GM18907 (cell line): ENCODE results near the gene ACACA.
"Not testable (repeated sequence)": the region's sequence is repeated elsewhere in the genome, so short reads cannot be mapped to it uniquely, and the experiment has no call there.

Source experiments
- ATAC-seq: cut with Tn5 transposase; IDR thresholded peaks from one replicate; pipeline ENCODE4 v1.9.1; 2021; ENCODE audit warnings: mild to moderate bottlenecking, moderate library complexity; ENCODE audit not compliant: unreplicated experiment

Gene ACACA

DNA sequence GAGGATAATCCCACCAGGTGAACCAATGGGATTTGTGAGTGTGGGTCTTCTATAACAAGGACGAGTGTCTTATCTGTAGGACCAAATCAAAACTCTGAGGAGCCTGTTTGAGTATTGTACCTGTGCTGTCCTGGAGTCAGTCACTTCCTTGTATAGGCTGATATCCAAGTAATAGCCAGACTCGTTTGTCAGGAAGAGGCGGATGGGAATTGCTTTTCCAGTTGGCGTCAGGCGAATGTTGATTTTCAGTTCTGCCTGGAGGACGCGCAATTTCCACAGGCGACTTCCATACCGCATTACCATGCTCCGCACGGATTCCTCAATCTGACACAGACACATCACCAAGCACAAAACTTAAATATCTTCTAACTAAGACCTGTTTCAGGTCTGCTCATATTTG is 218.5 kb downstream of the ACACA start:
- no peak for ATAC-seq

DNA sequence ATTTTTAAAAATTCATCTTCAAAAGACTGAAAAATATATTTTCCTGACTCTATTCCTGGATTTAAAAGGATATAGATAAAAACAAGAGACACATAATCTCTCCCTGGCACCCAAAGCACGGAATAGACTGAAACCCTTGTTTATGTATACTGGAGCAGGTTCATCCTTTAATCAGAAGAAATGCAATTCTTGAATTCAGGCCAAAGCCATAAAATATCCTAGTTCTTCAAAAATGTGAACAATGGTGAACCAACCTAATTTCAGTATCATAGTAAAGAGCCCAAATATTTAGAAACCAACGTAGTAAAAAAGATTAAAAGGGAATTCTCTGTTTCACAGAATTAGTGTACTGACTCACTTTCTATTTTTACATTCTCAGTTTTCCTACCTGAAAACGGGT is 219.4 kb downstream of the ACACA start:
- ATAC-seq = no peak

DNA sequence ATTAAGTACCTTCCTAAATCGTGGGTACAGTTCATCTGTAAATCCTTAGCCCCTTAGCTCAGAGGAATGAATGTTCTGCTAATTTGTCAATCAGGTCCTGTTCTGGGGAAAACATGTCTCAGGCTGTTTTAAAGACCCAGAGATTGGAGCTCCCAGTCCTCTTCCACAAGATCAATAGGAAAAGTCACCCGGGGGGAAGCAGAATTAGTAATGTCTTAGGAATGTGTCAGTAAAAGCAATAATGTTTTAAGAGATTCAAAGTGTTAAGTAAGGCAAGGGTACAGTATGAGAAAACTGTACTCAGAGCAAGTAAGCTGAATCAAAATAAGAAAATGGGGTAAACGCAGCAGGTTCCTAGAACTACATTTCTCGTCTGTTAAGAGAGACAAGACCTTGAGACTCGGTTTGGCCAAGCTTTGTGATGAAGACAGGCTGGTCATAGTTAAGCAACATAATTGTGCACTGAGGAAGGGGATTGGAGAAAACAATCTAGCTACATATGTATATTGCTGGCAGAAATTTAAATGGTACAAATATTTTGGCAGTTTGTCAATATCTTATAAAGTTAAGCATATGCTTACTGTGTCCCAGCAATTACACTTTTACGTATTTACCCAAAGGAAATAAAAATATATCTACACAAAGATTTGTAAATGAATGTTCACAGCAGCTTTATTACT is 223.7 kb downstream of the ACACA start:
- ATAC-seq = no peak

DNA sequence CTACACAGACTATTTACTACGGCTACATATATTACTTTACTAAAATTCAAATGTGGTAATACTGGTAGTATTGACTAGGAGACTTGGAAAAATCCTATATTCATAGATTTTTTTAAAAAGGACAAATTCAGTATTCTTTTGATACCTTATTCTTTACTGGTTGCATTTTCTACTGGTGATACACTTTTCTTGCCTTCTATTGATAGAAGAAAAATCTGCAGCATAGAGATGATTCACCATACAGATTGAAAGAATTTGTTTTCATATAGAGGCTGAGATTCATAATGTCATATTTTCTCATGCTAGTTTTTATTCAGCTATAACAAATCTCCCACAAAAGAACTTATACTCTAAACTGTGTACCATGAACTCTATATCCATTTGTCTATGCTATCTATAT is 226.3 kb downstream of the ACACA start:
- ATAC-seq = no peak

DNA sequence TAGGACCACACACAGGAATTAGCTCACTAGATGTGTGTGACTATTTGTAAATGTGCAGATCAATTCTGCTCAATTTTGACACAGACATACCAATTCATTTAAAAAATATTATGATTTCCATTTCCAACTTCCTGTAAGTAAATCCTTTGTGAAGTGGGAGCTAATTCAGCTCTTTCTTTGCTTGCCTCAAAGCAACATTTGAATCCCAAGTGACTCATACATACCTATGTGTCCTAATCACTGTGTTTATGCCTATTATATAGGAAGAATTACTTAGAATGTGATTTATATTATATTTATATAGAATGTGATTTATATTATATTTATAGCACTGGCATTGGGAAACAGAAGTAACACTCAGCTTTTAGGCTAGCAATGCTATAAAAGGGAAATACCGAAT is 226.7 kb downstream of the ACACA start:
- no peak for ATAC-seq

DNA sequence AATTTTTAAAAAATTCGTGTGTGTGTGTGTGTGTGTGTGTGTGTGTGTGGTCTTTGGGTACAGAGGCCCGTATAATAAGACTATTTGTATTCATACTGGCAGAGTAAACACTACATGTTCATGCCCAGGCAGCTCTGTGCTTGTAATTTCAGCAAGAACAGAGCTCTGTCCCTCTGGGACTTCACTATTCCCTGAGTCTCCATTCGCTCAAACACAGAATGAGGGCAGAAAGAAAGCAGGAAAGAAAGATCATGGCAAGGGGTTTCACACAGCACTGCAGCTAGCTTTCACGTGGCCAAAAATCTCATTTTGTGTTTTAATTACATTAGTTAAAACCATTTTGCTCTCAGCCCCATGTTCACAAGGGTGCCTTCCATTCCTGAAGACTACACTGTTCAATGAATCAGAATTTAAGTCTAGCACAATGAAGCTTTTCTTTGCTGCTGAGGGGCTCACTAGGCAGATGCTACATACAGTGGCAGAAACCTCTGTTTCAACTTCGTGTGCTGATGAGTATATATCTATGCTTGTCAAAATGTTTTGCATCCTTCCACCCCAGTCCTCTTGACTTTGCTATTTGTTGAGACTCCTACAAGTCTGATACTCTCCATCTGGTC is 229.3 kb downstream of the ACACA start:
- no peak for ATAC-seq

DNA sequence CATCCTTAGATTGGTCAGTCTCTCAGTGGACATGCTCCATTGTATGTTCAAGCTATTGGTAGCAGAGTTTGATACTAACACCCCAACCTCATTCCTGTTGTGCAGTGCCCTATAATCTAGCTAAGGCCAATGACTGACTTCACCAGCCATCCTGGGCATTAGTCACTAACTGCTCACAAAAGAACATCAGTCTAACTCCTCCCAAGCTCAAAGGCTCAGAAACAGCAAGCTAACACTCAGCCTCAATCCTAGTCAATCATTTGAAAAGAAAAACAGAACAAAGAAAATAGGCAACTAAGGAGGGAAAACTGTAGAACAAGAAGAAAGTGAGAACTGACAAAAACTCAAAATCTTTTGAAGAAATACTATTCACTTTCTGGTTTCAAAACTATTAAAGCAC is 229.9 kb downstream of the ACACA start:
- no peak for ATAC-seq

DNA sequence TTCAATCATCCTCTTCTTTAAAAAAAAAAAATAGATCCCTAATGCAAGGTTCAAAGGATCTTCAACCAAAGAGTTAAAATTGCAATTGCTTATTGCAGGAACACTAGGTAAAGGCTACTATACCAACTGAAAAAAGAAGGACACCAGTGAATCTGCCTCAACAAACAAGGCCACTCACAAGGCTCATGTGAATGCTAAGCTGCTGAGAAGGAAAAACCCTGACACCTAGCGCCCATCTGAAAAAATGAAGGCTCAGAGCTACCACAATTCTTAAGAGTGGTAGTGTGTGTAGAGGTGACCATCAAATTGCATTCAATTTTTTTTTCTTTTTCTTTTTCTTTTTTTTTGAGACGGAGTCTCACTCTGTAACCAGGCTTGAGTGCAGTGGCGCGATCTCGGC is 232.4 kb downstream of the ACACA start:
- no peak for ATAC-seq

DNA sequence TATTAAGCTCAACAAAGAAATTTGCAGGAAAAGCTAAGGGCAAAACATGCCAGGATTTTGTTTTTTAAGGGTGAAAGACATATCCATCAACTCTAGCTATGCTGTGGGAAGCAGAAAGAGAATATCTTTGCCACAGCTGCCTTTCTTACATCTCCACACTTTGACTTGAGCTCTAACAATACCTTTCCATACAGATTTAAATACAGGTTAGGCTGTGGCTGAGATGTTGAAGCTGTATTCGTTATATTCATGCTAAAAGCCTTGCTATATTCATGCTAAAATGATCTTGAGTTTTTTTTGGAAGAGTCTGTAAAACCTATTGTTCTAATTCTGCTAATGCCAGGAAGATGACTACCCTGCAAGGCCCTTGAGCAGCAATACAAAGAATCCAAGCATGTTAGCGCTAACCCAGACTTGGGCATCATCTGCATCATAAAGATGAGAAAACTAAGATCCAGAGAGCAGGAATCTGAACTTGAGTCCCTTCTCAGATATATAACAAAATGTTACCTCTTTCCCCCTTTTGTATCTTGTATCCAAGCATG is 235.7 kb downstream of the ACACA start:
- no peak for ATAC-seq

DNA sequence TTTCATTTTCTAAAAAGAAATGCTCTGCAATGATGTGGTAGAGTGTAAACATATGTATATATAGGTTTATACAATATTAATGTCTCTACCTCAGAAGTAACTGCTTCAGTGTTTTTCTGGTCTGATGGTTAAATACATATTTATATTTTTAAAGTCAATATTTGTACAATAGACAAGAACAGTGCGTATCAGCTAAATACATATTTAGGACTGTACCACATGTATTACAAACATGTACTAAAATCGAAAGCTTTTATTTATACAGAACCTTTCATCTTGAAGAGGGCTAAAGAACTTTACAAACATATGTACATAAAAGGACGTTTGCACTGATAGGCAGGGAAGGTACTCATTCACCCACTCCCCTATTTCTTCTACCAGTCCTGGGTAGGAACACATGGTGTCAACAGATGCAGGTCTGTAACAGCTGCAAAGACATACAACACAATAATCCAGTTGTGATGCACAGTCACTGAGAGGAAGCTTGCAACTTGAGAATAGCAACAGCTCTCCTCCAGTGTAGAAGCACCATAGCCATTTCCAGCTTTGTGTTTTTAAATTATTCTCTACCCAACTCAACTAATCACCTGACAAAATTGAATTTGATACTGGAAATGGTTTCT is 237.8 kb downstream of the ACACA start:
- no peak for ATAC-seq

DNA sequence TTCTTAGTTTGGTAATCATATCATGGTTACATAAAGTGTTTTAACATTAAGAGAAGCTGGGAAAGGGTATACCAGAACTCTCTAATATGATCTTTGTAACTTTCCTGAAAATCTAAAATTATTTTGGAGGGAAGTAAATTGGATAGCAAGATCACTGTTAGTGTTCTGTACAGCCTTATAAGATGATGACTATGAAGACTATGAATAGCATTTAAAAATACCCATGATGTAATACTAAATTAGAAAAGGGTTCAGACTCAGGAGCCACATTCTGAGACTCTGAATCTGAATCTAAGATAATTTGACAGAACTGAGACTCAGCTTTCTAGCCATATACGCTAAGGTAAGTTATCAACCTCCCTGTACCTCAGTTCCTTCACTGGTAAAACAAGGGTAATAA is 238.9 kb downstream of the ACACA start:
- ATAC-seq = no peak

DNA sequence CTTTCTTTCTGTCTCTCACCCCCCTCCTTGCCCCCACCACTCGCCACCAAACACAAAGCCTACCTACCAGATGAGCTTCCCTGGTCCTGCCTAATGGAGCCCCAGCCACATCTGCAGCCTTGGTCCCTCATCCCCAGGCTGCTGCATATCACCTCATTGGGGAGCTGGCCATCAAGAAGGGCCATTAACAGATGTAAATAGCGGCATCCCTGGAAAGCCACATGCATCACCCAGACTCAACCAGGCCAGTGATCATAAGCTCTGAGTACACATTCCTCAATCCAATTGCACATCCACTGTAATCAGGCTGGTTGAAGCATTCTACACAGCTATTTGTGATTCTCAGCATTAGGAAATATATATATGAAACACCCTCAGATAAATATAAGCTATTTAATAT is 242.6 kb downstream of the ACACA start:
- ATAC-seq = no peak

DNA sequence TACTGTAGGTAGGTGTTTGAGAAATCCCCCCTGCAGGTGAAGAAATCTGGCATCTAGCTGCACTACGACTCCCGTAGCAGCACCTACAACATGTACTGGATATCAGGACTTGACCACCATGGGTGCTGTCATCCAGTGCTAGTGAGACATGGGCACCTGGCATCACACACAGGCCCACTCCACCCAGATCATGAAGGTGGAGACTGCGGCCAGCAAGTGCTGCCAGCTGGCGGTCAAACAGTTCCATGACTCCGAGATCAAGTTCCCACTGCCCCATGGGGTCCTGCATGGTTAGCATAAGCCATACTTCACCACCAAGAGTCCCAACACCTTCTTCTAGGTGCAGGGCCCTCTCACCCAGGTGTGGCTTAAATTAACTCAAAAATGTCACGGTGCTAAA is 243.8 kb downstream of the ACACA start:
- no peak for ATAC-seq

DNA sequence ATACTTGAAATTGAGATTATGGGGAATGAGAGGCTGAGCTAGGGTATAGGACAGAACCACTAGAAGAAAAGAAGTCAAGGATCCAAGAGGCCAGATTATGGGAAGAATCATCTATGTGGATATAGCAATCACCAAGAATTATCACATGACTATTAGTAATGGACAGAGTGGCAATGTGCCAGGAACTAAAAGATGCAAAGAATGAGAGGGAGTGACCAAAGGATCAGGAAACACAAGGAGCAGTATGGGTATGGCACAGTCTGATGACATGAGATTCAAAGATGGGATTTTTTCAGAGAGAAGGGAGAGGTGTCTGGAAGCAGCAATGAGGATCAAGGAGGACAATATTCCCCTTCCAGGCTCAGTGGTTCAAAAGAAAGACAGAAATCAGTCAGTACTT is 245.7 kb downstream of the ACACA start:
- no peak for ATAC-seq

DNA sequence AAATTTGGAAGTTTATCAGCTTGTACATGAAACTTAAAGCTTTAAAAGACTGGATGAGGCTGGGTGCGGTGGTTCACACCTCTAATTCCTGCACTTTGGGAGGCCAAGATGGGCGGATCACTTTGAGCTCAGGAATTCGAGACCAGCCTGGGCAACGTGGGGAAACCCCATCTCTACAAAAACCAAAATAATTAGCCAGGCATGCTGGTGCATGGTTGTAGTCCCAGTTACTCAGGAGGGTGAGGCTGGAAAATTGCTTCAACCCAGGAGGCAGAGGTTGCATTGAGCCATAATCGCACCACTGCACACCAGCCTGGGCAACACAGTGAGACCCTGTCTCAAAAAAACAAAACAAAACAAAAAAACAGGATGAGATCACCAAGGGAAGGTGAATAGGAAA is 248.3 kb downstream of the ACACA start:
- no peak for ATAC-seq

DNA sequence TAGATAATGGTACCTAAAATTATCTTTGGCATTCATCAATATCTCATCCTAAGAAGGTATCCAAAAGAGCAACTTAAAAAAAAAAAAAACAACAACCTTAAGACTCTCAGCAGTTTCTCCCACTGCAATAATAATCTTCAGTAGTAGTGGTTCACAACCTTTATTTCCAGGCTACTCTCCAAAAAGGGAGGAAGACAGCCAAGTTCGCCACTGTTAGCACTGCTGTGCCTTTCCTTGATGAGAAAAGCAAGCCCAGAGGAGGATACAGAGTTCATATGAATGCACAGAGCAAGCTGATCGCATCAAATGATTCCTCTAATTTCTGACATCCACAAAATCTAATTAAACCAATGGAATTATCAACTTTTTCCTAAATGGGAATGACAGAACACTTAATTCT is 258.5 kb downstream of the ACACA start:
- no peak for ATAC-seq

DNA sequence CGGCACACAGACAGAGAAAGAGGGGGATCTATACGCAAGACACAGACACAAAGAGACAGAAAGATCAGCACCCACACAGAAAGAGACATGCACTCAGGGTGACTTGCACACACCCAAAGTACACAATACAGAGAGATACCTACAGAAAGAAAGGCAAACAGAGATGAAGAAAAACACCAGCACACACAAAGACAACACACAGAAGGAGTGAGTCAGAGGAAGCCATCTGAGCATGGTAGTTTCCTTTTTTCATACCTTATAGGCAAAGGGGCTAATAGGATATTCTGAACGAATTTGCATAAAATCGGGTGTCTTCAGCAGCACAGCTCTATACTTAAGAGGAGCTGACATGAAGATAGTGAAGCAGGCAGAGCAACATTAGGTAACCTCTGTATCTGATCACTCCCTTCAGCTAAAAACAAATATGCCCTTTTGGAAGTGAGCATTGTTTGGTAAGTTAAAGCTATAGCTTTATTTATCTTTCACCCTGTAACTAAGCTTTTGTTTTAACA is 259.3 kb downstream of the ACACA start:
- ATAC-seq = peak; percentile 75

DNA sequence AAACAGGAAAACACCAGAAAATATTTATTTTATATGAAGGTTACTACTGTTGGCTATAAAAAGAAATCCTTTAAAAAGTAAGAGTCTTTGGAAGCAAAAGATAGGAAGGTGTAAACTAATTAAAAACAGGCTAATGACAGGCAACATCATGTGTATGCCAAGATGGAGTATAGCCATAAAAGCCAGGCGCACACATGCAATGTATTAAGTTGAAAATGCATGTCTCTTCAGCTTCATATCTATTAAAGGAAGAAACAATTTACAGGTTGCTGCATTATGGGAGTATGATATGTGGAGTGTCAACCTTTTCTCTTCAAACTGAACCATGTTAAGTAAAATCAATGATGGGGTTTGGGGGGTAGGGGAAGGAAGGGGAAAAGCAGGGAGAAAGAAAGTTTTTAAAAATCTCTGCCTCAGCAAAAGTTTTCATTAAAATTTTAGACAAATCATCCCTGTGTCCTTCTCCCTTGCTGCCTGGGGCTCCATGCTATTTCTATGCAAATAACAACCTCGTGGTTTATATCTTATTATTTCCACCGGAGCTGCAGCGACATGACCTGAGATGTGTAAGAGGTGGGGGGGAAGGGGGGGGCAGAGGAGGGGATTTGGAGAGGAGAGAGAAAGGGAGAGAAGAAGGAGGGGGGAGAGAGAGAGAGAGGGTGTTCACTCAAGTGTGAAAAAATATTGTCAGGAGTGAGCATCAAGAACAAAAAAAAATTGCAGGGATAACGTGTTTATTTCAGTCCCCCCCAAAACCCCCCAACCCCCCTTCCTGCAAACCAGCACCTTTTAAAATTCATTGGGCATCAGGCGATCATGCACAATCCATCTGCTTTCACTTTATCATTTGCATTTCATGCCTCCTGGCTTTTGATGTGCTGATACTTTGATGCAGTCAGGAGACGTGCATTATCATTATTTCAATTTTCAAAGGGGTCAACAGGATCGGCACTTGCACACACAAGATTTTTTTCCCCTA is 260.3 kb downstream of the ACACA start:
- ATAC-seq = no peak

DNA sequence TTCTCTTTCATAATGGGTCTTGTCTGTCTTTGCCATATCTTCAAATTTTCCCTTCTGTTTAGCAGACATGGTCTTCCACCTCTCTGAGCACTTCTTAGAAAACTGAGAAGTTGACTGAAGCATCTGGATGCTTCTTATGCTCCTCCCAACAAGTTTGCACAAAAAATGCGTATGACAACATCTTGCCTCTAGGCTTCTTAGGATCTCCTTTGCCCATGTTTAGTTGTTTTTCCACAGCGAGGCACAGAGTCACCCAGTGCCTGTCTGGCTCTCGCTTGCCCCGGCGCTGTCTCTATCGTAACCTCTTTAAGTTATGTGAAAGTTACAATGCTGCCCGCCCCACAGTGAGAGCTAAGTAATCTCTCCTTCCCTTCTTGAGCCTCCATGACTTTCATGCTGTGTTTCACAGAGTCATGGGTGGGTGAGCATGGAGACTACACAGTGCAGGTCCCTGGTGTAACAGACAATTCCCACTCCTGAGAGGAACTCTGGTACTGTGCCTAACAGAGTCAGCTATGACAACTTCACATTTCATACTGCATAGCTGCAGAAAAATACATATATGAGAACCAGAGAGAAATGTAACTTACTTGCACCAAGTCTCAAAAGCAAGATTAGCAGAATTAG is 262.4 kb downstream of the ACACA start:
- ATAC-seq = no peak

DNA sequence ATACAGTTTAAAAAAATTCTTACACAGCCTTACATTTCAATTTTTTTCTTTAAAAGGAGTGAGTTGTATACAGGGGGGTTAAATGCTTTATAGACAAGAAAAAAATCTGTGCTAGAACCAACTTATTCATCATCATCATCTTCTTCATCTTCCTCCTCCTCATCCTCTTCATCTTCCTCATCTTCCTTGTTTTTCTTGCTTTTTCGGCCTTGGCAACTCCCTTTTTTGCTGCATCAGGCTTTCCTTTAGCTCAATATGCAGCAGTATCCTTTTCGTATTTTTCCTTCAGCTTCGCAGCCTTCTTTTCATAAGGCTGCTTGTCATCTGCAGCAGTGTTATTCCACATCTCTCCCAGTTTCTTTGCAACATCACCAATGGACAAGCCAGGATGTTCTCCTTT is 263.1 kb downstream of the ACACA start:
- ATAC-seq = not testable (repeated sequence)
